ENCODE results near the gene LSG1. TPM values are rescaled to one million over a fixed set of nuclear protein-coding genes. Genes with fewer than 3 reads are reported as not detected.

The LSG1 gene
- total and polyA plus RNA-seq, 2 experiments from 2014 or later = 49.2 to 57.1 TPM

- no peak overlapping the region for H3K4me3 ChIP-seq
- no peaks in the 10 kb centered on the region for H4K20me1 ChIP-seq (replicated peaks; ENCODE audit: insufficient read depth)
- no peaks in the 10 kb centered on the region for H3K36me3 ChIP-seq (ENCODE audit: insufficient read depth)
- peaks cover 5% of the 10 kb centered on the region for H3K27me3 Mint-ChIP-seq (ENCODE audit: insufficient read depth, low read depth, poor library complexity)
- H3K4me2 ChIP-seq = no peak overlapping the region
- no peaks in the 10 kb centered on the region; the same call in 2 of the 3 replicates for H3K9me3 Mint-ChIP-seq
- H3K4me1 Mint-ChIP-seq = peaks cover 3% of the 10 kb centered on the region; the same call in 2 of the 3 replicates
- TF ChIP-seq, protein P1, sequence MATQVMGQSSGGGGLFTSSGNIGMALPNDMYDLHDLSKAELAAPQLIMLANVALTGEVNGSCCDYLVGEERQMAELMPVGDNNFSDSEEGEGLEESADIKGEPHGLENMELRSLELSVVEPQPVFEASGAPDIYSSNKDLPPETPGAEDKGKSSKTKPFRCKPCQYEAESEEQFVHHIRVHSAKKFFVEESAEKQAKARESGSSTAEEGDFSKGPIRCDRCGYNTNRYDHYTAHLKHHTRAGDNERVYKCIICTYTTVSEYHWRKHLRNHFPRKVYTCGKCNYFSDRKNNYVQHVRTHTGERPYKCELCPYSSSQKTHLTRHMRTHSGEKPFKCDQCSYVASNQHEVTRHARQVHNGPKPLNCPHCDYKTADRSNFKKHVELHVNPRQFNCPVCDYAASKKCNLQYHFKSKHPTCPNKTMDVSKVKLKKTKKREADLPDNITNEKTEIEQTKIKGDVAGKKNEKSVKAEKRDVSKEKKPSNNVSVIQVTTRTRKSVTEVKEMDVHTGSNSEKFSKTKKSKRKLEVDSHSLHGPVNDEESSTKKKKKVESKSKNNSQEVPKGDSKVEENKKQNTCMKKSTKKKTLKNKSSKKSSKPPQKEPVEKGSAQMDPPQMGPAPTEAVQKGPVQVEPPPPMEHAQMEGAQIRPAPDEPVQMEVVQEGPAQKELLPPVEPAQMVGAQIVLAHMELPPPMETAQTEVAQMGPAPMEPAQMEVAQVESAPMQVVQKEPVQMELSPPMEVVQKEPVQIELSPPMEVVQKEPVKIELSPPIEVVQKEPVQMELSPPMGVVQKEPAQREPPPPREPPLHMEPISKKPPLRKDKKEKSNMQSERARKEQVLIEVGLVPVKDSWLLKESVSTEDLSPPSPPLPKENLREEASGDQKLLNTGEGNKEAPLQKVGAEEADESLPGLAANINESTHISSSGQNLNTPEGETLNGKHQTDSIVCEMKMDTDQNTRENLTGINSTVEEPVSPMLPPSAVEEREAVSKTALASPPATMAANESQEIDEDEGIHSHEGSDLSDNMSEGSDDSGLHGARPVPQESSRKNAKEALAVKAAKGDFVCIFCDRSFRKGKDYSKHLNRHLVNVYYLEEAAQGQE (IDR thresholded peaks at IDR 0.05; ENCODE audit: unreplicated experiment) = no peak
- no peak for TF ChIP-seq POLR2AphosphoS5 (IDR thresholded peaks at IDR 0.05; ENCODE audit: low read depth)
- TF ChIP-seq ZNF331 (CRISPR knock-in tag; IDR thresholded peaks at IDR 0.05; ENCODE audit: low read depth) = no peak
- TF ChIP-seq ETS1 (IDR thresholded peaks at IDR 0.05) = no peak
- TF ChIP-seq, protein P2, sequence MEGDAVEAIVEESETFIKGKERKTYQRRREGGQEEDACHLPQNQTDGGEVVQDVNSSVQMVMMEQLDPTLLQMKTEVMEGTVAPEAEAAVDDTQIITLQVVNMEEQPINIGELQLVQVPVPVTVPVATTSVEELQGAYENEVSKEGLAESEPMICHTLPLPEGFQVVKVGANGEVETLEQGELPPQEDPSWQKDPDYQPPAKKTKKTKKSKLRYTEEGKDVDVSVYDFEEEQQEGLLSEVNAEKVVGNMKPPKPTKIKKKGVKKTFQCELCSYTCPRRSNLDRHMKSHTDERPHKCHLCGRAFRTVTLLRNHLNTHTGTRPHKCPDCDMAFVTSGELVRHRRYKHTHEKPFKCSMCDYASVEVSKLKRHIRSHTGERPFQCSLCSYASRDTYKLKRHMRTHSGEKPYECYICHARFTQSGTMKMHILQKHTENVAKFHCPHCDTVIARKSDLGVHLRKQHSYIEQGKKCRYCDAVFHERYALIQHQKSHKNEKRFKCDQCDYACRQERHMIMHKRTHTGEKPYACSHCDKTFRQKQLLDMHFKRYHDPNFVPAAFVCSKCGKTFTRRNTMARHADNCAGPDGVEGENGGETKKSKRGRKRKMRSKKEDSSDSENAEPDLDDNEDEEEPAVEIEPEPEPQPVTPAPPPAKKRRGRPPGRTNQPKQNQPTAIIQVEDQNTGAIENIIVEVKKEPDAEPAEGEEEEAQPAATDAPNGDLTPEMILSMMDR (conservative IDR thresholded peaks at IDR 0.05; ENCODE audit: low read depth in 2 of 2) = no peak
- no peak for TF ChIP-seq ZNF114 (CRISPR knock-in tag; IDR thresholded peaks at IDR 0.05)
- TF ChIP-seq NANOG (IDR thresholded peaks at IDR 0.05; ENCODE audit: borderline replicate concordance) = no peak
- TF ChIP-seq STAT1 (IDR thresholded peaks at IDR 0.05; ENCODE audit: unreplicated experiment) = no peak
- TF ChIP-seq, protein P3, sequence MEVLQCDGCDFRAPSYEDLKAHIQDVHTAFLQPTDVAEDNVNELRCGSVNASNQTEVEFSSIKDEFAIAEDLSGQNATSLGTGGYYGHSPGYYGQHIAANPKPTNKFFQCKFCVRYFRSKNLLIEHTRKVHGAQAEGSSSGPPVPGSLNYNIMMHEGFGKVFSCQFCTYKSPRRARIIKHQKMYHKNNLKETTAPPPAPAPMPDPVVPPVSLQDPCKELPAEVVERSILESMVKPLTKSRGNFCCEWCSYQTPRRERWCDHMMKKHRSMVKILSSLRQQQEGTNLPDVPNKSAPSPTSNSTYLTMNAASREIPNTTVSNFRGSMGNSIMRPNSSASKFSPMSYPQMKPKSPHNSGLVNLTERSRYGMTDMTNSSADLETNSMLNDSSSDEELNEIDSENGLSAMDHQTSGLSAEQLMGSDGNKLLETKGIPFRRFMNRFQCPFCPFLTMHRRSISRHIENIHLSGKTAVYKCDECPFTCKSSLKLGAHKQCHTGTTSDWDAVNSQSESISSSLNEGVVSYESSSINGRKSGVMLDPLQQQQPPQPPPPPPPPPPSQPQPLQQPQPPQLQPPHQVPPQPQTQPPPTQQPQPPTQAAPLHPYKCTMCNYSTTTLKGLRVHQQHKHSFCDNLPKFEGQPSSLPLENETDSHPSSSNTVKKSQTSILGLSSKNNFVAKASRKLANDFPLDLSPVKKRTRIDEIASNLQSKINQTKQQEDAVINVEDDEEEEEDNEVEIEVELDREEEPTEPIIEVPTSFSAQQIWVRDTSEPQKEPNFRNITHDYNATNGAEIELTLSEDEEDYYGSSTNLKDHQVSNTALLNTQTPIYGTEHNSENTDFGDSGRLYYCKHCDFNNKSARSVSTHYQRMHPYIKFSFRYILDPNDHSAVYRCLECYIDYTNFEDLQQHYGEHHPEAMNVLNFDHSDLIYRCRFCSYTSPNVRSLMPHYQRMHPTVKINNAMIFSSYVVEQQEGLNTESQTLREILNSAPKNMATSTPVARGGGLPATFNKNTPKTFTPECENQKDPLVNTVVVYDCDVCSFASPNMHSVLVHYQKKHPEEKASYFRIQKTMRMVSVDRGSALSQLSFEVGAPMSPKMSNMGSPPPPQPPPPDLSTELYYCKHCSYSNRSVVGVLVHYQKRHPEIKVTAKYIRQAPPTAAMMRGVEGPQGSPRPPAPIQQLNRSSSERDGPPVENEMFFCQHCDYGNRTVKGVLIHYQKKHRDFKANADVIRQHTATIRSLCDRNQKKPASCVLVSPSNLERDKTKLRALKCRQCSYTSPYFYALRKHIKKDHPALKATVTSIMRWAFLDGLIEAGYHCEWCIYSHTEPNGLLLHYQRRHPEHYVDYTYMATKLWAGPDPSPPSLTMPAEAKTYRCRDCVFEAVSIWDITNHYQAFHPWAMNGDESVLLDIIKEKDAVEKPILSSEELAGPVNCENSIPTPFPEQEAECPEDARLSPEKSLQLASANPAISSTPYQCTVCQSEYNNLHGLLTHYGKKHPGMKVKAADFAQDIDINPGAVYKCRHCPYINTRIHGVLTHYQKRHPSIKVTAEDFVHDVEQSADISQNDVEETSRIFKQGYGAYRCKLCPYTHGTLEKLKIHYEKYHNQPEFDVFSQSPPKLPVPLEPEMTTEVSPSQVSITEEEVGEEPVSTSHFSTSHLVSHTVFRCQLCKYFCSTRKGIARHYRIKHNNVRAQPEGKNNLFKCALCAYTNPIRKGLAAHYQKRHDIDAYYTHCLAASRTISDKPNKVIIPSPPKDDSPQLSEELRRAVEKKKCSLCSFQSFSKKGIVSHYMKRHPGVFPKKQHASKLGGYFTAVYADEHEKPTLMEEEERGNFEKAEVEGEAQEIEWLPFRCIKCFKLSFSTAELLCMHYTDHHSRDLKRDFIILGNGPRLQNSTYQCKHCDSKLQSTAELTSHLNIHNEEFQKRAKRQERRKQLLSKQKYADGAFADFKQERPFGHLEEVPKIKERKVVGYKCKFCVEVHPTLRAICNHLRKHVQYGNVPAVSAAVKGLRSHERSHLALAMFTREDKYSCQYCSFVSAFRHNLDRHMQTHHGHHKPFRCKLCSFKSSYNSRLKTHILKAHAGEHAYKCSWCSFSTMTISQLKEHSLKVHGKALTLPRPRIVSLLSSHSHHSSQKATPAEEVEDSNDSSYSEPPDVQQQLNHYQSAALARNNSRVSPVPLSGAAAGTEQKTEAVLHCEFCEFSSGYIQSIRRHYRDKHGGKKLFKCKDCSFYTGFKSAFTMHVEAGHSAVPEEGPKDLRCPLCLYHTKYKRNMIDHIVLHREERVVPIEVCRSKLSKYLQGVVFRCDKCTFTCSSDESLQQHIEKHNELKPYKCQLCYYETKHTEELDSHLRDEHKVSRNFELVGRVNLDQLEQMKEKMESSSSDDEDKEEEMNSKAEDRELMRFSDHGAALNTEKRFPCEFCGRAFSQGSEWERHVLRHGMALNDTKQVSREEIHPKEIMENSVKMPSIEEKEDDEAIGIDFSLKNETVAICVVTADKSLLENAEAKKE (CRISPR knock-in tag; IDR thresholded peaks at IDR 0.05) = no peak
- TF ChIP-seq EZH2phosphoT487 (IDR thresholded peaks at IDR 0.05; ENCODE audit: unreplicated experiment) = no peak
- TF ChIP-seq JUNB (IDR thresholded peaks at IDR 0.05; ENCODE audit: unreplicated experiment) = no peak
- TF ChIP-seq CREB1 (CRISPR knock-in tag; IDR thresholded peaks at IDR 0.05; ENCODE audit: low read depth) = no peak
- TF ChIP-seq EZH2 (IDR thresholded peaks at IDR 0.05; ENCODE audit: low read depth, unreplicated experiment) = no peak
- no peaks in the 10 kb centered on the region for H3K9me2 ChIP-seq (ENCODE audit: insufficient read depth)
- peaks cover 12% of the 10 kb centered on the region; the same call in 2 of the 3 replicates for H3K36me3 Mint-ChIP-seq (ENCODE audit: low read depth)
- H2AFZ ChIP-seq = no peak overlapping the region
- DNase-seq (ENCODE audit: low spot score) (no peak), ATAC-seq (peak; percentile 50; the same call in 2 of the 3 replicates)
- H3K79me2 ChIP-seq (replicated peaks; ENCODE audit: insufficient read depth) = no peaks in the 10 kb centered on the region
- no peak overlapping the region for H3K27ac ChIP-seq (ENCODE audit: low read depth)
- H3K27ac Mint-ChIP-seq = no peak overlapping the region
- H3K27me3 ChIP-seq (ENCODE audit: insufficient read depth) = no peaks in the 10 kb centered on the region
- H3K4me1 ChIP-seq (ENCODE audit: insufficient read depth) = no peaks in the 10 kb centered on the region
- no peaks in the 10 kb centered on the region for H3F3A ChIP-seq (replicated peaks; ENCODE audit: low read depth)
- no peak overlapping the region for H3K4me3 Mint-ChIP-seq
Measured at GRCh38 chr3:194607592-194608389, 64.2 kb downstream of the LSG1 start.
